Fibroblast of peridontal ligament (primary cell): ENCODE data around the gene GTF2I.
"Not testable (repeated sequence)": the region's sequence is repeated elsewhere in the genome, so short reads cannot be mapped to it uniquely, and the experiment has no call there.

ENCODE experiments used
- DNase-seq: peaks from one replicate; pipeline ENCODE4 v3.0.0-alpha.2; 2010; ENCODE audit errors: extremely low read depth

The GTF2I gene

GRCh38 chr7:74656837-74657691, 454 bp upstream of the GTF2I start:
- peak; percentile 94 for DNase-seq

DNA sequence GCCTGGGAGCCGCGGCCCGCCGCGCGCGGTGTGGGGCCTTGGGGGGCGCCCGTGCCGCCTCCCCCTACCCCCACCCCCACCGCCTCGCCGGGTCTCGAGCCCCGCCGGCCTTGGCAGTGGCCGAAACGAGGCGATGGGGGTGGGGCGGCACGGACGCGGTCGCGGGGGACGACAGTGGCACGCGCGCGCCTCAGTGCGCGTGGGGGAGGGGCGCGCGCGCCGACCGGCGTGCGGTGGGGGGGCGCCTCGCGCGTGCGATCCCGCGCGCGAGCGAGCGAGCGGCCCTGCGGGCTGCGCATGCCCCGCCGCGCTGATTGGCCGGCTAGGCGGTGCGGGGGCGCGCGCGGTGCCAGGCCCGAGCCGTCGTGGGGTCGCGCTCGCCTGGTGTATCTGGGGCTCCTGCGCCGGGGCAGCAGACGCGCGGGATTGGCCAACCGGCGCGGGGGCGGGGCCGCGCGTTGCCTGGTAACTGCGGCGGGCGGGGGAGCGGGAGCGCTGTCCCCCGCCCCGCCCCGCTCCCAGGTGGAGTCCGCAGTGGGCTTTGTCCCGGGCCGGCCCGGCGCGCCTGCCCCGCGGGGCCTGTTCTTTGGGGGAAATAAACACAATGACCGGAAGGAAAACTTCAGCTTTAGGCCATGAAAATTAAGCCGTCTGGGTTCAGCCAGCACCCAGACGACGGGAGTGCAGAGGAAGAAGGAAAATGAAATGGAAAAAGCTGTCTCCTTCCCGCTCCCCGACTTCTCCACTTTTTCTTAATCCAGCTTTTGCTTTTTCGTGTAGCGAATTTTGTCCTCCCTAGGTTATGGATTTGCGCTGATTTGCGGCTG, 873 bp downstream of the GTF2I start:
- peak; percentile 83 for DNase-seq

- not testable (repeated sequence) for DNase-seq
Observed at GRCh38 chr7:74660202-74660601, 2.7 kb downstream of the GTF2I start.

- not testable (repeated sequence) for DNase-seq
Observed at GRCh38 chr7:74661836-74662794, 4.6 kb downstream of the GTF2I start.

DNA sequence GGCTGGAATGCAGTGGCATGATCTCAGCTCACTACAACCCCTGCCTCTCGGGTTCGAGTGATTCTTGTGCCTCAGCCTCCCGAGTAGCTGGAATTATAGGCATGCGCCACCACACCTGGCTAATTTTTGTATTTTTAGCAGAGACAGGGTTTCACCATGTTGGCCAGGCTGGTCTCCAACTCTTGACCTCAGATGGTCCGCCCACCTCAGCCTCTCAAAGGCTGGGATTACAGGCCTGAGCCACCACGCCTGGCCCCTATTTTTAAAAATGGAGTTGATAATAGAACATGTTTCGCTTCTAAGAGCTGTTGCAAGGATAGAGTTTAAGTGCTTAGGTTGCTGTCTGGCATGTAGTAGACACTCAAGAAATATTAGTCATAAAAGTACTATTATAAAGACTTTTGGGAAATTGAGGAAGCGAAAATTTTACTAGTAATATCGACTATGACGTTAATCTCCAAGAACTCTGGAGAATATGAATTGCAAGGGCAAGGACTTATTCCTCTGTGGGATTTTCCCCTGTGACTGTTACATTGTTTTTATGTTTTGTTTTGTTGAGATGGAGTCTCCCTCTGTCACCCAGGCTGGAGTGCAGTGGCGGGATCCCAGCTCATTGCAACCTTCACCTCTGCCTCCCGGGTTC, 7.9 kb downstream of the GTF2I start:
- DNase-seq: no peak

- DNase-seq: not testable (repeated sequence)
Observed at GRCh38 chr7:74667013-74667412, 9.5 kb downstream of the GTF2I start.

DNA sequence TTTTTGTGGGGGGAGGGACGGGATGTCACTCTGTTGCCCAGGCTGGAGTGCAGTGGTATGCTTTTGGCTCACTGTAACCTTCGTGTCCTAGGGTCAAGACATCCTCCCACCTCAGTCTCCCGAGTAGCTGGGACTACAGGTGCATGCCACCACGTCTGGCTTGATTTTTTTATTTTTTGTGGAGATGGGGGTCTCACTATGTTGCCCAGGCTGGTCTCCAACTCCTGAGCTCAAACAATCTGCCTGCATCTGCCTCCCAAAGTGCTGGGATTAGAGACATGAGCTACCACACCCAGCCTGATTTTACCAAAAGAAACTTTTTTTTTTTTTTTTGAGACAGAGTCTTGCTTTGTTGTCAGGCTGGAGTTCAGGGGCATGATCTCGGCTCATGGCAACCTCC, 10.0 kb downstream of the GTF2I start:
- not testable (repeated sequence) for DNase-seq

DNA sequence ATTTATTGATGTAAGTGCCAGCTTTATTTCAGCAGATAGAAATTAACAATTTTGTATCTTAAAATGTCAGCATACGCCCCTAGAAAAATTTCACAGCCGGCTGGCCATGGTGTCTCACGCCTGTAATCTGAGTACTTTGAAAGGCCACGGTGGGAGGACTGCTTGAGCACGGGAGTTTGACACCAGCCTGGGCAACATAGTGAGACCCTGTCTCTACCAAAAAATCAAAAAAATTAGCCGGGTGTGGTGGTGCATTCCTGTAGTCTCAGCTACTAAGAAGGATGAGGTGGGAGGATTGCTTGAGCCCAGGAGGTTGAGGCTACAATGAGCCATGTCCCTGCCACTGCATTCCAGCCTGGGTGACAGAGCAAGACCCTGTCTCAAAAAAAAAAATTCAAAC, 14.1 kb downstream of the GTF2I start:
- no peak for DNase-seq

GRCh38 chr7:74672343-74672915, 14.9 kb downstream of the GTF2I start:
- no peak for DNase-seq

DNA sequence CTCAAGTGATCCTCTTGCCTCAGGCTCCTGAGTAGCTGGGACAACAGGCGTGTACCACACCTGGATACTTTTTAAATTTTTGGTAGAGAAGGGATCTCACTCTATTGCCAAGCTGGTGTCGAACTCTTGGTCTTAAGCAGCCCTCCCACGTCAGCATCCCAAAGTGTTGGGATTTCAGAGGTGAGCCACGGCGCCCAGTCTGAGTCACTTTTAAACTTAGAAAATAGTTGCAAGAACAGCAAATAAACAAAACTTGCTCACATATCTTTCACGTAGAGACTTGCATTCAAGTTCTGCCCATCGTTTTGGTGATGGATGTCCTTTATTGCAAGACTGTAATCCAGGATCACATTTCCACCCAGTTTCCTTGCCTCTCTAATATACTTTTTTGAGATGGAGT, 16.6 kb downstream of the GTF2I start:
- no peak for DNase-seq

GRCh38 chr7:74682829-74683228, 25.3 kb downstream of the GTF2I start:
- no peak for DNase-seq

- no peak for DNase-seq
Observed at GRCh38 chr7:74683799-74684198, 26.3 kb downstream of the GTF2I start.

DNA sequence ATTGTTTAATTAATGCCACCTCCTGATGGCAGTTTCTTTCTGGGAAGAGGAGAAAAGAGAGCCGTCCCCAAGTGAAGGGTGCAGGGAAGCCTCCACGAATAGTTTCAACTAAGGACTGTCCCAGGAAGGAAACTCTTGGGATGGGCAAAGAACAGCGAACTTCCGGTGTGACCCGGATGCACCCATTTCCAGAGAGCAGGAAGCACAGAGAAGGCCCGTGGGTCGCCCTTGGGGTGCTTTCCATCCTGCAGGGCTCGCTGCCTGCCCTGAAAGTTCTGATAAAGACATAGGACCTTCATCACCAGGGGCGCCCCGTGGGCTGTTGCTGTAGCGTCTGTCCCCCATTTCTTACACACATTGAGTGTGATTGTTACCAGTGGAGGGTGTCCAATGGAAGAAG, 27.0 kb downstream of the GTF2I start:
- DNase-seq: no peak

GRCh38 chr7:74684921-74685320, 27.4 kb downstream of the GTF2I start:
- DNase-seq: no peak

GRCh38 chr7:74690474-74690873, 33.0 kb downstream of the GTF2I start:
- no peak for DNase-seq

- not testable (repeated sequence) for DNase-seq
Observed at GRCh38 chr7:74704419-74704818, 46.9 kb downstream of the GTF2I start.

DNA sequence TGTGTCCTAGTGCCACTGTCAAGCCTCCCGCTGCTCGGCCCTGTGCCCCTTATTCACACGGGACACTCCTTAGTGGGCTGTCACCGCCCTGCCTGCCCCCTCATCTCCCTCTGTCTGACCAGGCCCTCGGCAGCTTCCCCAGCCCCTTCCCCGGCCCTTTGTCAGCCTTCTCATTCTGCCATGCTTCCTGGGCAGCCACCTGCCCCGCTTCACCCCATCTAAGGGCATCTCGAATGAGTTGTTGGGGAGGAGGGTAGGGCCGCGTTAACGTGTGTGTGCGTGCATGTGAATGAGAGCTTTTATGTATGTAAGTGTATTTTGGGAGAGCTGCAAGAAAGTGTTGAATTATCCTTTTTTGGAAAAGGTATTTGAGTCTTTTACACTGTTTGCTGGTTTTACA, 49.7 kb downstream of the GTF2I start:
- no peak for DNase-seq

DNA sequence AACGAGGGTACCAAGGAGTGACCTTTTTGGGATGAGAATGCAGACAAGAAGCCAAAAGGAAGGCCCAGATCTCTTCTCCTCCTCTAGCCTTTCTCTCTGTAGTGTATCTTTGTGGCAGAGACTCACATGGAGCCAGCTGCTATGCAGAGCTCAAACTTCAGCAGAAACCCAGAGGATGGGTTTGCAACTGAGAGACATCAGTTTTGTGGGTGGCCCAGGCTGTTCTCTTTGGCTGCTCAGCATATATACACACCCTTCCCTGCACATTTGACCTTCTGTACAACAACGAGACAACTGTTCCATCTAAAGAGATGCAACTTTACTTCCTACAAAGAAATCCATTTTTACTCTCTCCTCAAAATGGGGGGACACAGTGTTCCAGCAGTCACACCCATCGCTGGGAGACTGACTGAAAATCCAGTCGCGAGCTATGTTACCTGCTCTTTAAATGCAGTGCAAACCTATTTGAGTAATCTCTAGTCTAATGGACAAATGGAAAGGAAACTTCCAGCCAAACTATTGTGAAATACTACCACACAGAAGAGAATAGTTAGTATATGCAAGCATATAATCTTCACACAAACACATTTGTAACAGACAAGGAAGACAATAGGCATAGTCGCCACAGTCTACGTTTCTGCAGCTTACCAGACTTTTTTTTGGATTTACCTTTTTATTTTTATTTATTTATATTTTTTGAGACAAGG, 51.2 kb downstream of the GTF2I start:
- DNase-seq: no peak

DNA sequence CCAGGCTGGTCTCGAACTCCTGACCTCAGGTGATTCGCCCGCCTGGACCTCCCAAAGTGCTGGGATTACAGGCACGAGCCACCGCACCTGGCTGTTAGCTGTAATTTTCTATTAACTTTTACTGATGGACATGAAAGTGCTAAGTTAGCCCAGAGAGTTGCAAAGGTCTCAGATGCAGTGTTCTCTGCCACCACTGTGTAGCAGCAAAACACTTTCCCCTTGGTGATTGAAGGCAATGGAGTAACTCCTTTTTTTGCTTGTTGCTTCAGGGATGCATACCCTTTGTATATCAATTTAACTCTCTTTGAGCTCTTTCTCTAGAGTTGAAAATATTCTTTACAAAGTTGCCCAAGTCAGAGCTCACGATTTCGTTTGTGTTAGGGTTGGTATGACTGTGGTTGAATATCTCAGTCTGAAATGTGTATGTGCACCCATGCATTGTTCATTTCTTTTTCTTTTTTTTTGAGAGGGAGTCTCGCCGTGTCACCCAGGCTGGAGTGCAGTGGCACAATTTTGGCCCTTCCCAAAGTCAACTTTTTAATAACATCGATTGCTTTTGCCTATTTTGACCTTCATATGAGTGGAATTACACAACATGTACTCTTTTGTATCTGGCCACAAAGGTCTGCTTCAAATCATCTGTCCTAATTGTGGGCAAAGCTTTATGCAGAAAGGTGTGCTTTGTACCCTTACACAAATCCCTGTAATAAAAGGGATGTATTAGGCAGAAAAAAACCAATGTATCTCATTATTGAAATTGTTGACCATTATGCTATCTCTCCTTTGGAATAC, 52.6 kb downstream of the GTF2I start:
- no peak for DNase-seq
